PC-9 (cell line): ENCODE results near the gene FAM171A1. TPM values are rescaled to one million over a fixed set of nuclear protein-coding genes. Genes with fewer than 3 reads are reported as not detected.

Experiments used
- BruUV-seq: library from RNA; stranded (reverse); fragments of 400-500 nt; replicated peaks from 2 replicates; lab custom pipeline; 2021; lab: Mats Ljungman, UMichigan
- CTCF ChIA-PET: fragments of 300-600 bp; sonication (Branson Sonifier 250); formaldehyde crosslinking; loops from one replicate; lab custom pipeline; 2022; ENCODE audit warnings: antibody characterized with exemption; lab: Charles Lee
- POLR2A ChIA-PET: fragments of 300-600 bp; sonication (Branson Sonifier 250); formaldehyde crosslinking; loops from one replicate; lab custom pipeline; 2022; ENCODE audit warnings: antibody characterized with exemption; ENCODE audit not compliant: unreplicated experiment; lab: Charles Lee
- DNase-seq, 2 experiments: peaks; one replicate each; pipeline versions ENCODE4 v3.0.0 to v3.0.0-alpha.2; 2015 to 2022; ENCODE audit warnings: mixed read lengths in 1 of 2
- H2AFZ ChIP-seq: fragments of 200-600 bp; sonication (generic); 2 replicates; pipeline ENCODE4 v1.8.1; 2017; ENCODE audit warnings: antibody characterized with exemption
- H3F3A ChIP-seq: fragments of 200-600 bp; sonication (generic); 2 replicates; pipeline ENCODE4 v1.8.1; 2017; ENCODE audit warnings: antibody characterized with exemption, mild to moderate bottlenecking, low read depth; ENCODE audit not compliant: insufficient read depth
- H3K27ac ChIP-seq: fragments of 200-600 bp; sonication (generic); 2 replicates; pipeline ENCODE4 v1.6.1; 2016; ENCODE audit warnings: mixed run types
- H3K27me3 ChIP-seq: fragments of 200-600 bp; sonication (generic); 2 replicates; pipeline ENCODE4 v1.6.1; 2016; ENCODE audit warnings: low read depth, mixed run types; ENCODE audit not compliant: insufficient read depth
- H3K36me3 ChIP-seq: fragments of 200-600 bp; sonication (generic); 2 replicates; pipeline ENCODE4 v1.6.1; 2016; ENCODE audit warnings: low read depth, mixed run types
- H3K4me1 ChIP-seq: fragments of 200-600 bp; sonication (generic); replicated peaks from 2 replicates; pipeline ENCODE4 v1.6.1; 2016; ENCODE audit warnings: mixed run types; ENCODE audit not compliant: insufficient read depth
- H3K4me2 ChIP-seq: fragments of 200-600 bp; sonication (generic); 2 replicates; pipeline ENCODE4 v1.6.1; 2017; ENCODE audit warnings: mixed run types
- H3K4me3 ChIP-seq: fragments of 200-600 bp; sonication (generic); 2 replicates; pipeline ENCODE4 v1.6.1; 2016; ENCODE audit warnings: mixed run types
- H3K79me2 ChIP-seq: fragments of 200-600 bp; sonication (generic); 2 replicates; pipeline ENCODE4 v1.6.1; 2017; ENCODE audit warnings: low read depth, mixed run types
- H3K9me2 ChIP-seq: fragments of 200-600 bp; sonication (generic); 2 replicates; pipeline ENCODE4 v1.8.1; 2017; ENCODE audit warnings: mild to moderate bottlenecking; ENCODE audit not compliant: insufficient read depth
- H3K9me3 ChIP-seq: fragments of 200-600 bp; sonication (generic); 2 replicates; pipeline ENCODE4 v1.8.1; 2016; ENCODE audit warnings: low read depth; ENCODE audit not compliant: insufficient read depth
- H4K20me1 ChIP-seq: fragments of 200-600 bp; sonication (generic); 2 replicates; pipeline ENCODE4 v1.8.1; 2017; ENCODE audit not compliant: insufficient read depth
- EZH2 ChIP-seq: fragments of 200-600 bp; sonication (generic); IDR thresholded peaks from 2 replicates; pipeline ENCODE4 v1.8.0; 2017; ENCODE audit warnings: antibody characterized with exemption, low read depth
- intact Hi-C: fragments of 100-400 bp; cut with micrococcal nuclease; formaldehyde crosslinking; loops from one replicate; pipeline ENCODE4 v1.10.0; 2022; ENCODE audit not compliant: unreplicated experiment
- total RNA-seq: library from RNA; stranded (reverse); gene quantifications from 2 replicates; pipeline ENCODE4 v1.2.3, GENCODE V29; 2021
- TF ChIP-seq, protein P1 (sequence below): fragments of 200-600 bp; sonication (generic); conservative IDR thresholded peaks from 2 replicates; pipeline ENCODE4 v1.6.1; 2017; ENCODE audit warnings: mixed run types, antibody characterized with exemption, mild to moderate bottlenecking, moderate library complexity

Gene FAM171A1
- total RNA-seq, 1 experiment from 2014 or later = 3.0 TPM

DNA sequence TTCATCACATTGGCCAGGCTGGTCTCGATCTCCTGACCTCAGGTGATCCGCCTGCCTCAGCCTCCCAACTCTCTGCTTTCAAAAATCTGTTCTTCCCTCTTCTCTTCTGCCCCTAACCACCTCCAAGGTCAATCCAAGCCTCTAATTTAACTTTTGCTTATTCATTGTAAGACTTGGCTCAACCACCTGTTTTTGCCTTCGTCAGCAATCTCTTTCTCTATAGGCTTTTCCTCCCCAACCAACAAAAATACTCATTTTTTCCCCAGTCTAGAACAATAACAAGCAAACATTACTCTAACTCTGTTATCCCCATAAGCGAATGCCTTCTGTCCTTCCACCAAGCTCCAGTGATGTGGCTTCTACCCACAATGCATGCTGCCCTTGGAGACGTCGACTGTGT, 112.8 kb downstream of the FAM171A1 start:
- ChIA-PET CTCF (no interaction called here), POLR2A (no interaction called here)
- H3K79me2 ChIP-seq = no peaks in the 10 kb centered on the region
- no peaks in the 10 kb centered on the region for H3K4me1 ChIP-seq
- TF ChIP-seq, protein P1, sequence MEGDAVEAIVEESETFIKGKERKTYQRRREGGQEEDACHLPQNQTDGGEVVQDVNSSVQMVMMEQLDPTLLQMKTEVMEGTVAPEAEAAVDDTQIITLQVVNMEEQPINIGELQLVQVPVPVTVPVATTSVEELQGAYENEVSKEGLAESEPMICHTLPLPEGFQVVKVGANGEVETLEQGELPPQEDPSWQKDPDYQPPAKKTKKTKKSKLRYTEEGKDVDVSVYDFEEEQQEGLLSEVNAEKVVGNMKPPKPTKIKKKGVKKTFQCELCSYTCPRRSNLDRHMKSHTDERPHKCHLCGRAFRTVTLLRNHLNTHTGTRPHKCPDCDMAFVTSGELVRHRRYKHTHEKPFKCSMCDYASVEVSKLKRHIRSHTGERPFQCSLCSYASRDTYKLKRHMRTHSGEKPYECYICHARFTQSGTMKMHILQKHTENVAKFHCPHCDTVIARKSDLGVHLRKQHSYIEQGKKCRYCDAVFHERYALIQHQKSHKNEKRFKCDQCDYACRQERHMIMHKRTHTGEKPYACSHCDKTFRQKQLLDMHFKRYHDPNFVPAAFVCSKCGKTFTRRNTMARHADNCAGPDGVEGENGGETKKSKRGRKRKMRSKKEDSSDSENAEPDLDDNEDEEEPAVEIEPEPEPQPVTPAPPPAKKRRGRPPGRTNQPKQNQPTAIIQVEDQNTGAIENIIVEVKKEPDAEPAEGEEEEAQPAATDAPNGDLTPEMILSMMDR = no peak
- TF ChIP-seq EZH2 = no peak
- H2AFZ ChIP-seq = no peak overlapping the region
- no peaks in the 10 kb centered on the region for H3F3A ChIP-seq
- H3K4me2 ChIP-seq = no peak overlapping the region
- no TSS peak for BruUV-seq
- no peak for DNase-seq
- no peak overlapping the region for H3K27ac ChIP-seq
- H3K4me3 ChIP-seq = no peak overlapping the region
- peaks cover 87% of the 10 kb centered on the region for H3K27me3 ChIP-seq
- intact Hi-C loops = no loop called here
- no peaks in the 10 kb centered on the region for H4K20me1 ChIP-seq
- H3K36me3 ChIP-seq = no peaks in the 10 kb centered on the region
- H3K9me3 ChIP-seq = no peaks in the 10 kb centered on the region
- H3K9me2 ChIP-seq = no peaks in the 10 kb centered on the region

DNA sequence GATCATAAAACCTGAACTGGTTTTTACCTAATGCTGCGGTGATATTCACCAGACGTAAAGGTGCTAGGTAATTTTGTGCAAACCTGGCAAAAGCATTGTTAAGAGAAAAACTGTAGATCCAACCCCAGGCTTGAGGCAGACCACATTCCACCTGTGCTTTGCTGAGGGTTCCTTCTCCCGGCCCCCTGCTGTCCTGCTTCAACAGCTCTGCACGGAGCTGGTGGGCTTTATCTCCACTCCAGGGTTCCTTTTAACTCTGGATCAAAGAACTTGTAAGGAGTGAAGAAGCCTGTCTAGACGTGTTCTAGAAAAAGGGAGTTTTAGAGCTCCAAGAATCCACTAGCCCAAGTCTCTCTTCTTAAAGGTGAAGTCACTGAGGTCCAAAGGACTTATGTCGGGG, 115.1 kb downstream of the FAM171A1 start:
- Histone ChIP-seq H3K27ac (no peak overlapping the region), H3K4me3 (no peak overlapping the region), H3K79me2 (no peaks in the 10 kb centered on the region), H3K36me3 (no peaks in the 10 kb centered on the region), H3K4me1 (no peaks in the 10 kb centered on the region), H3F3A (no peaks in the 10 kb centered on the region), H3K9me2 (no peaks in the 10 kb centered on the region), H2AFZ (no peak overlapping the region), H4K20me1 (no peaks in the 10 kb centered on the region), H3K4me2 (no peak overlapping the region), H3K9me3 (no peaks in the 10 kb centered on the region), H3K27me3 (peaks cover 86% of the 10 kb centered on the region)
- POLR2A ChIA-PET = no interaction called here
- CTCF ChIA-PET = interaction anchor here (0.6 kb wide), 1 partner anchor 1522 kb away, joined by 3 read pairs; no protein-coding TSS in a partner anchor
- TF ChIP-seq, protein P1 = no peak
- TF ChIP-seq EZH2 = no peak
- BruUV-seq = no TSS peak
- intact Hi-C loops = no loop called here
- DNase-seq = no peak

DNA sequence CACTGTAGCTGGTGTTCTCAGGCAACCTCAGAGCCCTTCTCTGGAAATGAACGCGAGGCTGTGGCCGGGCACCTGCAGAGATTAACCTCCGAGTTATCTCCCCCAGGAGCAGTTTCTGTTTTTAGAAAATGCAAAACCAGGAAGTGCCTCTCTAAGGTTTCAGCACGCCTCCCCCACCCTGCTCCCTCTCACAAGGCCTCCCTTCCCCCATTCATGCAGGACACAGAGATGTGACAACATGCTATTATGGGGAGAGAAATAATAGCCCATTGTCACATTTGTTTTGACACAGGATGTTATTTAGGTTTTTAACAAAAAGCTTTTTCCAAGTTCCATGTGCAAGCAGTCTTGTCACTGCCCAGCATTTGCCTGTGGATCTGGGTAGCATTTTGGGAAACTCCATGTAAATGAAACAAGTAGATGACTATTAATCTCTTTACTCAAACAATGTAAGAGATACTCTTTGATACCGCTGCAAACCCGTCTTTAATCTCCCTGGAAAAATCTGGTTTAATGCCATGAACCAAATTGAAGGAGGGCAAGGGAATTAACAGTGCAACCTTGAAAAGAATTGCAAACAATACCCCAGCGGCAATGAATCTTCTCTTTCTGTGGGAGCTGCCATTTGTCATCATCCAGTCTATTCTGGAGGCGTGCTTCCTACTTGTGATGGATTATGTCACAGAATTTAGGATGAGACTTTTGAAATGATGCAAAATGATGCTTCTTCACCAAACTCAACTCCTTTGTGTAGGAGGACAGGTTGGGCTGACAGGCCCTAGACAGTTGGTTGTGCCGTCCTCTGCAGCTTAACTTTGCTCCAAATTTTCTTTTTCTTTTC, 116.1 kb downstream of the FAM171A1 start:
- Histone ChIP-seq H3K79me2 (no peaks in the 10 kb centered on the region), H3K36me3 (no peaks in the 10 kb centered on the region), H4K20me1 (no peaks in the 10 kb centered on the region), H3K9me2 (no peaks in the 10 kb centered on the region), H3K4me2 (no peak overlapping the region), H3K27me3 (peaks cover 80% of the 10 kb centered on the region), H3K9me3 (no peaks in the 10 kb centered on the region), H3F3A (no peaks in the 10 kb centered on the region), H3K4me1 (no peaks in the 10 kb centered on the region), H2AFZ (no peak overlapping the region), H3K27ac (no peak overlapping the region), H3K4me3 (no peak overlapping the region)
- CTCF ChIA-PET = no interaction called here
- intact Hi-C loops = no loop called here
- TF ChIP-seq EZH2 = no peak
- TF ChIP-seq, protein P1 = no peak
- POLR2A ChIA-PET = no interaction called here
- BruUV-seq = no TSS peak
- no peak for DNase-seq
